ENCODE results near the gene DDX39B. TPM values are rescaled to one million over a fixed set of nuclear protein-coding genes. Genes with fewer than 3 reads are reported as not detected.

Gene DDX39B
- total and polyA plus RNA-seq, 2 donors (not counting 3 experiments of a cell fraction or from before 2014, with no cell fraction given), result 453 to 766 TPM

DNA sequence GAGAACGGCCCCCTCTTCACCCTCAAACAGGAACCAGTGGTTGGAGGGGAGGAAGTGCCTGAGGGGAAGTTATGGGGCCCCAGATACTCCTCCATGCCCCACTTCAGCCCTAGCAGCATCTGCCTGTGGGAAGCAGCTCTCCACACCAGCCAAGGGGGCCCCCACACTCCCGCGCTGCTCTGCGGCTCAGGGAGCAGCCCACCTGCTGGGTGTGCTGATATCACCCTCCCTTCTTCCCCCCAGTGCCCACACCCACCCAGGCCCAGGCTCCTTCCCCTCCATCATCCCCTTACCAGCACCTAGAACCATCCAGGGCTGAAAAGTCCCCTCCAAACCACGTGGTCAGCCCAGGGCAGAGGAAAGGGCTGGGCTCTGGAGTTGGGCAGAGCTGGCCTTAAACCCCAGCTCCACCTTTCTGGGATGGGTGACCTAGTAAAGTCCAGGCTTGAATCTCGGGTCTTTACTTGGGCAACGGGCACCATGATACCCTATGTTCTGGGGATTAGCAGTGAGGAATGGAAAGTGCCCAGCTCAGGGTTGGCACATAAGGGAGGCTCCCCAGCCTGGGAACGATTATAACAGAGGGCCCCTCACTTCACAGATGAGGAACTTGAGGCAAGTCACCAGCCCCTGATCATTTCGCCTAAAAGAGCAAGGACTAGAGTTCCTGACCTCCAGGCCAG is 44.9 kb upstream of the DDX39B start:
- no peak overlapping the region for H3K4me2 ChIP-seq (ENCODE audit: insufficient read depth, low read length)
- CTCF ChIA-PET, result interaction anchor here (0.9 to 32.6 kb wide), 4 partner anchors 9 to 30 kb away, joined by 4 to 1517 read pairs (median 151); partner anchors contain the start of genes ATP6V1G2, DDX39B, NCR3 and NFKBIL1
- dilution Hi-C loops (cut with MboI; ENCODE audit: extremely low pct_ligation_motif_present, low sequenced_read_pairs), result no loop called here

More for the DNA sequence above, 44.9 kb upstream of the DDX39B start:
- Histone ChIP-seq H3K9ac (replicated peaks; ENCODE audit: extremely low read depth, insufficient read depth, low read length) (no peak overlapping the region), H3K27me3 (ENCODE audit: control insufficient read depth in 2 of 2, insufficient read depth in 2 of 2, low read length in 2 of 2) (no peaks in the 10 kb centered on the region), H3K79me2 (ENCODE audit: control insufficient read depth, insufficient read depth, low read length) (peaks cover 4% of the 10 kb centered on the region), H3K4me1 (ENCODE audit: control insufficient read depth, extremely low read depth, insufficient read depth, low read length) (peaks cover 8% of the 10 kb centered on the region), H3K9me3 (replicated peaks; ENCODE audit: control insufficient read depth, insufficient read depth, low read length) (no peaks in the 10 kb centered on the region), H3K9me1 (replicated peaks; ENCODE audit: control insufficient read depth, extremely low read depth, insufficient read depth, low read length) (no peaks in the 10 kb centered on the region), H3K36me3 (ENCODE audit: control insufficient read depth in 2 of 2, extremely low read depth in 1 of 2, insufficient read depth in 2 of 2, low read length in 2 of 2) (no peaks in the 10 kb centered on the region), H3K27ac (ENCODE audit: insufficient read depth, low read depth, low read length) (no peak overlapping the region), H2AFZ (ENCODE audit: low read depth, low read length) (no peak overlapping the region), H3K4me3 (replicated peaks in 1 of 3; ENCODE audit: insufficient read depth in 1 of 3, low read depth in 1 of 3, low read length in 3 of 3) (no peak overlapping the region), H4K20me1 (replicated peaks; ENCODE audit: control insufficient read depth, extremely low read depth, insufficient read depth, low read length) (no peaks in the 10 kb centered on the region)
- intact Hi-C loops (cut with micrococcal nuclease), result no loop called here
- DNase-seq (ENCODE audit: low read depth, low spot score) (no peak), FAIRE-seq (no peak)
- BruUV-seq (replicated peaks), result no TSS peak
- POLR2A ChIA-PET, result no interaction called here
- TF ChIP-seq MYC (IDR thresholded peaks at IDR 0.05; ENCODE audit: low read depth, low read length) (no peak), EZH2 (IDR thresholded peaks at IDR 0.05; ENCODE audit: borderline replicate concordance, low read depth, low read length, severe bottlenecking) (no peak), JUN (IDR thresholded peaks at IDR 0.05; ENCODE audit: borderline replicate concordance, insufficient read depth, insufficient read length, low read depth) (no peak), POLR2A (IDR thresholded peaks at IDR 0.05; ENCODE audit: low read depth, low read length) (no peak), POLR2AphosphoS5 (IDR thresholded peaks at IDR 0.05; ENCODE audit: insufficient read depth, low read depth, low read length) (no peak), CTCF (IDR thresholded peaks at IDR 0.05; ENCODE audit: extremely low read depth in 1 of 2, insufficient read depth in 1 of 2, low read depth in 1 of 2, low read length in 2 of 2) (no peak), GATA2 (IDR thresholded peaks at IDR 0.05; ENCODE audit: insufficient read depth, insufficient read length, low read depth, low read length) (no peak), FOS (IDR thresholded peaks at IDR 0.05; ENCODE audit: borderline replicate concordance, insufficient read depth, low read length) (no peak)
- TF ChIP-seq, protein P1, sequence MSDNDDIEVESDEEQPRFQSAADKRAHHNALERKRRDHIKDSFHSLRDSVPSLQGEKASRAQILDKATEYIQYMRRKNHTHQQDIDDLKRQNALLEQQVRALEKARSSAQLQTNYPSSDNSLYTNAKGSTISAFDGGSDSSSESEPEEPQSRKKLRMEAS (IDR thresholded peaks at IDR 0.05; ENCODE audit: insufficient read depth, insufficient read length), result no peak

All from endothelial cell of umbilical vein (primary cell).